ENCODE measurements around the gene APOA4.

GRCh38 chr11:116842909-116843308 lies 19.8 kb upstream of the APOA4 start:
- TF ChIP-seq CTCF (IDR thresholded peaks at IDR 0.05) = no peak
- TF ChIP-seq POLR2A (IDR thresholded peaks at IDR 0.05) = no peak

Measured in uterus (tissue), 2 donors.